ENCODE measurements around the gene AGBL1.

AGBL1 gene

DNA sequence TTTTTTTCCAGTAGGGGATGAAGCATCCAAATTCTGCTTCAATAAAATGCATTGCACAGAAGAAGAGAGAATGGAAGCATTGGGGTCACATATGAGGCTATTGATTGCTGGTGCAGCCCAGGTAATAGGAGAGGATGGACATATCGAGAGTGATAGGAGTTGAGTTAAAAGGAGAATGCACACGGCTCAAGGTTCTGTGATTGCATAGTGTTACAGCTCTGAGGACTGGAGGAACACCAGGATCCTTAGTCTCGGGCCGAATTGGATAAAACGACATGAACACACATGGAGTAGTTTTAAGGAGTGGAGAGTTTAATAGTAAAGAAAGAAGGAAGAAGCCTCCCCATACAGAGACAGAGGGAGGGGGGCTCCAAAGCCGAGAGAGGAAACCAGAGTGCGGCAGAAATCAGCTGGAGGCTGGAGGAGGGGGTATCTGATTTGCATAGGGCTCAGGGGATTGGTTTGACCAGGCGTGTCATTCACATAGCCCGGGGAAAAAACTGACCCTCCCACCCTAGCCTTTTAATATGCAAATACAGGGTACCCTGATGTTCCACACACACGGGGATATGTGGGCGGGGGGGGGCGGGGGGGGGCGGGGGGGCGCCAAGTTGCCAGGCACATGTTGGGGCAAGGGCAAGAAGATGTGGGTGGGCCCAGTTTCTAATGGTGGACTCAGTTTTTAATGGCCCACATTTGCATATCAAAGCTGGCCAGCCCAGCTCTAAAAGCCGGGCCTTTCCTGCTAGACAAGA is 156.9 kb downstream of the AGBL1 start:
- DNase-seq (ENCODE audit: low read depth in 2 of 2), result no peak

DNA sequence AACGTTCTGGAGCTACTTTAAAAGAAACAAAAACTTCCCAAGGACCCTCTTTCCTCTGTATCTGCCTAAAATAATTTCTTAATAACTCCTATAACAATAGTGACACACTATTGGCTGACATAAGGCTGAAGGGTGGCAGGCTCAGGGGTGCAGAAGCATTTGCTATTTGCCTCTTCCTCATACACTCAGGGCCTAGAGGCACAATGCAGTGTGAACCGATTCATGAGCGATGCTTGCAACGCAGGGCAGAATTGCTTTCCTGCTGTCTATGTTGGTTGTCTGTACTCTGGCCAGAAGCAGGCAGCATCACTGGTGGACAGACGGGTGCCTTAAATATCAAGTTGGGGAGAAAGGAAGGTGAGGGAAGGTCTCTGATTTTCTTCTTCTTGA is 157.4 kb downstream of the AGBL1 start:
- DNase-seq (ENCODE audit: low read depth in 2 of 2), result no peak

DNA sequence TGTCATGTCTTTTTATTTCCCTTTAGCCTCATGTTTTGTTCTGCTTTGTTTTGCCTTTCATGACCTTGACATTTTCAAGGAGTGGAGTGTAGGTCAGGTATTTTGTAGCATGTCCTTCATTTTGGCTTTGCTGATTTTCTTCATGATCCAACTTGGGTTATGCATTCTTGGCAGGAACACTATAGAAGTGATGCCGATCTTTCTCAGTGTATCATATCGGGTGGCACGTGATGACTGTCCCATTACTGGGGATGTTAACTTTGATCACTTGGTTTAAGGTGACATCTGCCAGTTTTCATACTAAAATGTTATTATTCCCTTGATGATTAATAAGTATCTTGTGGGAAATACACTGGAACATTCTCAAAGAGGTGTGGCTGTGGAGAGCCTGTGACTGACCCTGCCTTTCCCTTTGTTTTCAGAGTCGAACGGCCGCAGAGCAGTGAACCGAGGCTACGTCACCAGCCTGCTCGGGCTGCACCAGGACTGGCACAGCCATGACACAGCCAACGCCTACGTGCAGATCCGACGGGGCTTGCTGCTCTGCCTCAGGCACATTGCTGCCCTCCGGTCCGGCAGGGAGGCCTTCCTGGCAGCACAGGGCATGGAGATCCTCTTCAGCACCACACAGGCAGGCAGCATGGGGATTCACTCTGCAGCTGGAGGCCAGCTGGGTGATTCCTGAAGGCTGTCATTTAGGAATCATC is 167.7 kb downstream of the AGBL1 start:
- no peak for DNase-seq (ENCODE audit: low read depth in 2 of 2)

DNA sequence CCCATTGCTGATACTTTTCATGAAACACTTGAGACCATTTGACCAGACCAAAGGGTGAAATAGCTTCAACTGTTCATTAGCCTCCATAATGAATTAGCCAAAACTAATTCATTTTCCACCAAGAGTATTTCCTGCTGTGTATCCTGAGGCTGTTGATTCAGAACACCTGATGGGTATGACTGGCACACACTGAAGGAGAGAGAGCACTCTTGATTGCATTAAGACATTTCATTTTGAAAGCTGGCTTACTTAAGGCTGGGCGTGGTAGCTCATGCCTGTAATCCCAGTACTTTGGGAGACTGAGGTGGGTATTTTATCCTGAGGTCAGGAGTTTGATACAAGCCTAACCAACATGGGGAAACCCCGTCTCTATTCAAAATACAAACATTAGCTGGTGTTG is 175.6 kb downstream of the AGBL1 start:
- DNase-seq (ENCODE audit: low read depth in 2 of 2), result no peak

DNA sequence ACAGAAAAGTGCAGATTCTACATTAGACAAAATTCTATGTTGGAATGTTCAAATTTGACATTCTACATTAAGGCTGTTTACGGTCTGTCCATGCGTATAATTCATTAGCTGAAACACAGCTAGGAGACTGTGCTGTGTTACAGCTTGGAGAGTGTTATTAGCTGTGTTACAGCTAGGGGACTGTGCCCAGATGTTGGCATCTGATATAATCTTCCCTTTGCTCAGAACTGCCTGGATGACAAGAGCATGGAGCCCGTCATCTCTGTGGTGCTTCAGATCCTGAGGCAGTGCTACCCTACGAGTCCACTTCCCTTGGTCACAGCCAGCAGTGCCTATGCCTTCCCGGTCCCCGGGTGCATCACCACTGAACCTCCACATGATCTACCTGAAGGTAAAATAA is 177.0 kb downstream of the AGBL1 start:
- DNase-seq (ENCODE audit: low read depth in 2 of 2), result no peak

DNA sequence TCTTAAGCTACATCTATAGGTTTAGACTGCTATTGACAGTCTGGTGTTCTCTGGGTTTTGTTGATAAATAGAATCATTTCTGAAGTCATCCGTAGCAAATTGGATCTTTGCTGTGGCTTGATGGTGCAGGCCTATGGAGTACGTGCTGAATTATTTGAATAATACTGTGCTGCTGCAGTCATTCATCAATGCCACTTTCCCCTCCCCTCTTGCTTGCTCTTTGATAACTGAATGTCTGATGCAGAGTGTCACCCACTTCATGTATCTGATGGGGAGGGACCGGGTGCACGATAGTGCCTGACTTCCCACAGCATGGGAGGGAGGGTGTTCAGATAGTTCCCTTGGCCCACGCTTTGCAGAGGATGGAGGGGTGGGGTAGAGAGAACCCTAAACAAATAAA is 179.9 kb downstream of the AGBL1 start:
- no peak for DNase-seq (ENCODE audit: low read depth in 2 of 2)

DNA sequence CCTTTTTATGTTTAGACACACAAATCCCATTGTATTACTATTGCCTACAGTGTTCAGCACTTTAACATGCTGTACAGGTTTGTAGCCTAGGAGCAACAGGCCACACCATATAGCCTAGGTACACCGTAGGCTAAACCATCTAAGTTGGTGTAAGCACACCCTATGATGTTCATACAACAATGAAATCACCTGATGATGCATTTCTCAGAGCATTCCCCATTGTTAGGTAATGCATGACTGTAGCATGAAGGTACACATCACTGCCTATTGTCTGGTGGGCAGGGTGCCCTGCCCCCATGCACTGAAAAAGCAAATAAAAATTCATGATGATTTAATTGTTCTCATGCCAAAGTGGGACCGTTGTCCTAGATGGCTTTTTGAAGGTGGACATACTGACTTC is 183.6 kb downstream of the AGBL1 start:
- no peak for DNase-seq (ENCODE audit: low read depth in 2 of 2)

DNA sequence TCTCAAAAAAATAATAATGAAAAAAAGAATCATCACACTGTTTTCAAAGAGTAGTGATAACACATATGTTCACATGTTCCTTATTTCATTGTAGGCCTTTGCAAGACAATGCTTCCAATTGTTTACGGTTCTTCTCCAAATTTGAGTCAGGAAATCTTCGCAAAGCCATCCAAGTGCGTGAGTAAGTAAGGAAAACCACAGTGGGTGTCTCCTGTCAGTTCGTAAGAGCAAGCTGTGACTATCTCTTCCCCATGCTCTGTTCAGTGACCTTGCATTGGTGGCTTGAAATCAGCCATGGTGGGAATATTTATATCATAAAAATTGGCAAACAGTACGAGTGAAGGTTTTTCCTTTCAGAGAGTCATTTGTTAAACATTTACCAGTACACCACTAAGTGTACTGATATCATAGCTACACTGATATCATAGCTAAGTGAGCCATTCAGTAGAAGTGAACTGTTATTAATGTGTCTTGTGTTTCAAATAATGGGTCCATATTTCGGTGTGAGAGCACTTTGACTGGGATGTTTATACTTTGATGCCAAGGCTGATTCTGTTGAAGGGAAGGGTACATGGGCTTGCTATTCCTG is 187.3 kb downstream of the AGBL1 start:
- no peak for DNase-seq (ENCODE audit: low read depth in 2 of 2)

DNA sequence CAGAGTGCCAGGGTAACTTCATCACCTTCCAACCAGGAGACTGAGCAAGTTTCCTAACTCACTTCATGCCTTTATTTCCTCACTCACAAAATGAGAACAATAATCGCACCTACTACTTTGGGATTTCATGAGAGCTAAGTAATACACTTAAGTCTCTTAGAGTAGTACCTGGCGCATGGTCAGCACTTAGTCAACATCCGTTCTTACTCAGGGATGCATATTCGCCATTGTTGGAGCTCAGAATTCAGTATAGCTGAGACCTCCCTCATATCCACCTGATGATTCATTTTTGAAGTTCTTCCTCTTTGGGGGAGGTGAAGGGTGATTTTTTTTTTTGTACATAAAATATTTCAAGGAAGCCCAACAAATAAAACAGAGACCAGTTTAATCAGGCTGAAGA is 188.2 kb downstream of the AGBL1 start:
- DNase-seq (ENCODE audit: low read depth in 2 of 2), result no peak

DNA sequence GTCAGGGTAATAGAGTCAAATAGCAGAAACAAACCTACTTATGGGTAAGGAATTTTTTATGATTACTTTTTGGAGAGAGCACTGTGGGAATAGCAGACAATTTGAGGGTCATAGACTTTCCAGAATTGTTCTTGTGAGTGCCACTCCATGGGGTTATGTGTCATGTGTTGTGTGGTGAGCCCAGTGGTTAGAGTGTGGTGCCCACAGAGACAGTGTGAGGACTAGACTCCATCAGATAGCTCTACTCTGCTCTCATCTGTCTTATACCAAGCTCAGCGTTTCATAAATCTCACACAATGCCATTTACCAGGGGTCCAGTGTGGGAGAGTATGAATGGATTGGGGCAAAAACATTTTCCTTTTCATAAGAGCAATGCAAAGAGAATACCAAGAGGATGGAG is 188.9 kb downstream of the AGBL1 start:
- no peak for DNase-seq (ENCODE audit: low read depth in 2 of 2)

DNA sequence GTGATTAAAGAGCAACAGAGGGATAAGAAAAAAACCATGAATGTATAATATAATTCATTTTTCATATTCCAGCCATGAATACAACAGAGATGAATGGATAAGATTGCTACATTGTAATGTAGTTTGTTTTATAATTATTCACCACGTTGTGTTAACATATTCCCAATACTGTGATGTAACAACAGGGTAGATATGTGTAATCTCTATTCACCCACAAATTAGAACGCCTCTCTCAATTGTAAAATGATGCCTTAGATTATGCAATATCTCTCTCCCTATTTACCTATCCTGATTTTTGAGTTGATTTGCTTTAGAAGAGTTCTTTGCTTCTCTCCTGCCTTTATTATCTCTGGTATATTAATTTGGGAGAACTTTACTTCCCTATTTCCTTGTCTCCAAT is 193.6 kb downstream of the AGBL1 start:
- no peak for DNase-seq (ENCODE audit: low read depth in 2 of 2)

DNA sequence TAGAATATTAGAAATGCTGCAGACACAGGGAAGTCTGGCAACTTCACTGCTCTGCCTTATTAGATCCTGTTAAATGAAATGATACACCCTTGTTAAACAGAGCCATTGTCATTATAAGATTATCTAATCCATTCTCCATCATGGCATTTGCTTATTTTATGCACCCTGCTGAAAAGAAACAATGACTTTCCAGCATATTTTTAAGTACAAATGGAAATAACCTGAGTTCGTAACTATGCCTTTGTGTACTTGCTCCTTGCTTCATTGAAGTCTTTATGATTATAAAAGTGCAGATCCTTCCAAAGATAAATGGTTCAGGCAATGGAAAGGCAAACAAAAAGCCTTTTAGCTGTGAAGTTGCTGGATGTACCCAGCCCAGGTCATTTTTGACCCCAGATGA is 195.7 kb downstream of the AGBL1 start:
- no peak for DNase-seq (ENCODE audit: low read depth in 2 of 2)

DNA sequence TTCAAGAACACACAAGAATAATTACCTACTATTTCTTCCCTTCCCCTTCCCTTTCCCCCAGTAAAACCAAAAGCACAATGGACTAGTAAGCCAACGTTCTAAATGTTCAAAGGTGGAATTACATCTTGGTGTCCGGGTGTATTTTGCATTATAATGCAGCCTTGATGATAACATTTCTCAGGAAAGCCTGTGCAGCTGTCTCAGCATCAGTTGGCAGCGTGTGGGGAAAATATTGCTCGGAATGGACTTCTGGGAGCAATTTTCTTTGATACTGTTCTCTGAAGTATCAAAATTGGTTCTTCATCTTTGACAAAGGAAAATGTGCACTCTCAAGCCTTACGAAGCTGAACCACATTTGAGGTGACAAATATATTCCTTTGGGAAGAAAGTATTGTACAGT is 198.9 kb downstream of the AGBL1 start:
- no peak for DNase-seq (ENCODE audit: low read depth in 2 of 2)

DNA sequence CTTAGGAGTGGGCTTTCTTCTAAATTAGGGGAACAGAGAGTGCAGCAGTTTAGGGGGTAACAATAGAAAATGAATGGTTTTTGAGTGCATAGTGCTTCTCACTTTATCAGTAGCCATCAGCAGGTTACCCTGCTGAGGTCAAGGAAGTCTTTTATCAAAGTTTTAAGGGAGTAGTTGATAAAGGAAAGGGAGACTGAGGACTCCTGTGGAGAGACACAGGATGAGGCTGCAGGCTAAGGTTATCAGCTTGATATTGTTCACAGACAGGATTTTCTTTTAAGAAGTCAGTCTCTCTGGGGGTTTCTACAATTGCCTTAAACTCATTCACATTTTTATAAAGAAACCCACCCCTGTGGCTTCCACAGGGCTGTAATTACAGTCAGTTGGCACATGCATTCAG is 205.0 kb downstream of the AGBL1 start:
- no peak for DNase-seq (ENCODE audit: low read depth in 2 of 2)

DNA sequence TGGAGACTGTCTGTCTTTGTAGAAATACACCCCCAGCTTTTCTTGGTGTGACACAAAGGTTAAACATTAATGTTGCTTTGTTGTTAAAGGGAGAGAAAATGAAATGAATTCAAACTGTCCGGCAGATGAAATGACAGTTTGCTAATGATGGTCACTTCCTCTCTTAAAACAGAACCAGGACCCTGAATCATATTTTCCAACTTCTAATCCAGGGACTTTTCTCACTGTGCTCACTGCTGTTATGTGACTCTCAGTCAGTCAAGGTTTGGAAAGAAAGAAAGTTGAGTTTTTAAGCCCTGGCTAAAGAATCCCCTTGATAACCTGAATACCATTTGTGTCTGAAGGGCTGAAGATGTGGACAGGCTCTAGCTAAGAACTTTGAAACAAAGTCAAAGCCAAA is 215.8 kb downstream of the AGBL1 start:
- no peak for DNase-seq (ENCODE audit: low read depth in 2 of 2)

DNA sequence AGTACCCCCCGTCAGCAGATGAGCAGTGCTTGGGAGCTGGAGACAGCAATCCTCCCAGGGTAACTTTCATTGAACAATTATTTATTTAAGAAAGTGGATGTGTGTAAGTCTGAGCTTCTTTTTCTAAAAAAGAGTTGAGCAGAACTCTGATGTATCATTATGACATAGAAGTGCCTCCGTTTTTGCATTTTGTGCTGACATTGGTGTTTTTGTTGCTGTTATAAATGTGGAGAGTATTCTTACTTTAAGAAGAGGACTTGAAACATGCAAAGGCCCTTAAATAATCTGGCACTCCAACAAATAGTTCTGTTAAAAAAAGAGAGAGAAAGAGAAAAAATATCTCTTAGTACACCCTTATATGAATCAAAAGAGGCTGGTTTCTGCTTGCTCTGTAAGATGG is 217.1 kb downstream of the AGBL1 start:
- DNase-seq (ENCODE audit: low read depth in 2 of 2), result no peak

DNA sequence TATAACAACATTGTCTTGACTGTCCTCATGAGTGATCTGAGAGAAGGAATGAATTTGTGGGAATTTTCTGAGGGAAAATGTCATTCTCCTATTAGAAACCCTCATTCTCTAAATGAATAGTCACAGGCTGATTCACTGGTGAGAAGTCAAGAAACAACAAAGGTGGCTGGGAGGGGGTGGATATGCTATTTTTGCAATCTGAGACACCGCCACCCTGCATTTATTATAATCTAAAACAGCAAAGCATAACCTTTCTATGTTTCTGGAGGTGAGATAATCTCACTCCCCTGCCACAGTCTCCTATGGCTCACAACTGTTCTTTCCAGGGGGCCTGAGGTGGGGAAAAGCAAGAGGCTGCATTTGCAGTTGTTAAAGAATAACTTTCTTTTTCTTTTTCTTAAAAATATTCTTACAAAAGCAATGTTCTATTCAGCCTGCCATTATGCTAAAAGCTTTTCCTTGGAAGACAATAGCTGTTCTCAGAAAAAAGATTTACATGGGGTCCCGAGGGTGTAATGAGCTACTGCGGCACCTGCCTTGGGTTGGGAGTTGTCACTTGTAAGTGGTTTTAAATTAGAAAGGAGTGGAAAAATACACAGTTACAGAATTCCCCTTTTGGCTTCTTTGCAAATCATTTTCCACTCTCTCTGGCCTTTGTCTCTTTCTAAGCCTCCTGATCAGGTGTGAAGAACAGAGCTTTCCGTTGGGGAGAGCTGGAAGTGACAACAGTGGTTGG is 220.9 kb downstream of the AGBL1 start:
- no peak for DNase-seq (ENCODE audit: low read depth in 2 of 2)

DNA sequence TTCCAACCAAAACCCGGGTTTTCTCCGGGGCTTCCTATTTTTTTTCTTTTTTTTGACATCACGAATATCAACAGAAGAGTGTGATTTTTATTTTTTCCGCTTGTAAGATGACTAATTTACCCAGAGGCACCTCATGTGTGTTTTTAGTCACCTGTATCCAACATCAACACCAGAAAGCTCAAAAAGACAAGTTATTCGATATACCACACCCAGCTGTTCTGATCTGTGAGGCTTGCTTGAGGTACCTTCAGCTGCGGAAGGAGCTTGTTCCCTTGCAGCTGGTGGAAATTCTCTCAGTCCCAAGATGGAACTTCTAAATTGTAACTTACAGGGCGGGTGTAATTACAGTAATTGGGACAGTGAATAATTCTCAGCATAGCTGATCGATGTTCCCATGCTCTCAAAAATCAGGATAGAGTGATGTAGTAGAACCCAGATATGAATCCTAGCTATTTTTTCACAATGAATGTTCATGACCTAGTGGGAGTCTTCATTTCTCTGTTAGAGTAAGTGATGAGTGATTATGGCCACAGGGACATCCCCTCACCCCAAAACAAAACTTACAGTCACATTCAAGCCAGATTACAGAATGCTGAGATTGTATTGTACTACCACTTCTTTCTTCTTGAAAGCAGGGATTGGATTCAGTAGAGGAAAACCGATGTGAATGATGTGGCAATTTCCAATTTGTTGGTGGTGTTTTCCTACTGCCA is 232.1 kb downstream of the AGBL1 start:
- DNase-seq (ENCODE audit: low read depth in 2 of 2), result no peak

DNA sequence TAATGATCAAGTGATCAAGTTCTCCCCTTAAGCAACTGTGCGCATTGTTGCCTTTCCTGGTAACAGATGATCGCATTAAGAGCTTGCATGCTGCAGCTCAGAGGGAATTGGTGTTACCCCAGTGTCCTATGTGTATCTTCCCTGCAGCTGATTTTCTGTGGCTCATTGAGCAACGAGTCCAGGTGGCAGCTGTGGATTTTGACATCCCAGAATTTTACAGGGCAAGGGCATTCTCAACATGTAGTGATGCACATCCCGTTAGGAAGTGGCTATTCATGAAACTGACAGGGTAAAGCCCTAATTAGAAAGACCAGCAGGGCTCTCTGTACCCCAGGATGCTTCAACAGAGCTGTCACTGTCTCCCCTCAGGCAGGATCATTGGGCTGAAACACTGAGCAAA is 232.8 kb downstream of the AGBL1 start:
- no peak for DNase-seq (ENCODE audit: low read depth in 2 of 2)

DNA sequence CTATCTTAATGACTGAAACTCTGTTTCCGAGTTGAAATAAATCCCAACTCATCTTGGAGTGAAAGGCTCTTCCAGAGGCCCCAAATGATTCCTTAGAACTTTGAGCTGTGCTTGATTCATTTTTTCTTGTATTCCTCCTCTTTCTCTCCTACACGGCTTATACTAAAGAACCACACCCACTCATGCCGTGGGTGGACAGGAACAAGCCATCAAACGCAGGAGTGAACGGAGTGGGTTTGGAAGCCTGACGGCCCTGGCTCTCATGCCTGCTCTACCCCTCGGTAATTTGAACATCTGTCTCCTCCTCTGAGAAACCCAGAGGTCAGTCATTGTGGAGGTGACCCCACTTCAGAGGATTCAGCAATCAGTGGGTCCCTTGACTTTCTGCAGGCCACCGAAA is 236.5 kb downstream of the AGBL1 start:
- DNase-seq (ENCODE audit: low read depth in 2 of 2), result no peak

DNA sequence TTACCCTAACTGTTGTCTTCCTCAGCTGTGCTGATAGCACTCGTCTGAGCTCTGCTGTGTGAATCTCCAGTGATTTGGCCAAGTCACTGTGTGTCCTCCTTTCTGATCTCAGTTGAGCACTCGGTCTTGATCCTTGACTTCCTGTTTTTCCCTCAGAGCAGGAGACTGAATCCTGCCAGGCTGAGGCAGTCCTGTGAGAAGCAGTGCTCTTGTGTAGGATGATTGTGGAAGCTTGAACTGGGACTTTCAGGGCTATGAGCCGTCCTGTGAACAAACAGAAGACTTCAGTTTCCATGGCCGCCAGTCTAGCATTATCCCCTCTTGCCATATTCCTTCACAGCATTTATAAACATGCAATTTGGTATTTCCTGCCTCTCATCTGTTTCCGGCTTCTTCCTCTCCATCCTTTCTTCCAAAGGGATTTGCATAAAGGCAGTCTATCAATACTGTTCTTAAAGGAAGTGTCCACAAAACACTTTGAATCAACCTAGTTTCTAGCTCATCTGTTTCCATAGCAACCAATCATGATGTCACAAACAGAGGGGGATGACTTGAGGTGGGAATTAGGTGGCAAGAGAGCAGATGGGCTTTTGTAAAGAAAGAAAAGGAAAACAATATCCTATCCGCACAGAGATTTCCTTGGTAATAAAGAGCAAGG is 237.2 kb downstream of the AGBL1 start:
- DNase-seq (ENCODE audit: low read depth in 2 of 2), result no peak

DNA sequence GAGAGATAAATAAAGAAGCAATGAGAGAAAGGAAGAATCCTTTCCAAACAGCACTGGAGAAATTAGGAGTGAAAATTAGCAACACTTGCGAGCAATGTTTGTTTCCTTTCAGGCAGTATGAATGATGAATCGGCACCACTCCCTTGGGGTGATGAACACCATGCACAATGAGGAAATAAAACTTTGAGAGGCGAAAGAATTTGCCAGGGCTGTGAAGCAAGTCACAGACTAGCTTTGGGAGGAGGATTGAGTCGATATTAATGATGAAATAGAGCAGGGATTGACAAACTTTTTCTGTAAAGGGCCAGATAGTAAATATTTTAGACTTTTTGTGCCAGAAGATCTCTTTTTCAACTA is 237.7 kb downstream of the AGBL1 start:
- no peak for DNase-seq (ENCODE audit: low read depth in 2 of 2)

Measured in fibroblast of skin of left biceps (primary cell).